ENCODE results near the gene CBLB. TPM values are rescaled to one million over a fixed set of nuclear protein-coding genes. Genes with fewer than 3 reads are reported as not detected.

The CBLB gene
- total RNA-seq, 1 donor from 2014 or later = 46.7 TPM

- H3K4me1 ChIP-seq = peaks cover 74% of the 10 kb centered on the region
- no peak overlapping the region for H3K27ac ChIP-seq (replicated peaks)
- DNase-seq = no peak
- H3K27me3 ChIP-seq (ENCODE audit: low read depth) = no peaks in the 10 kb centered on the region
- H3K36me3 ChIP-seq = peaks cover 12% of the 10 kb centered on the region
- TF ChIP-seq, protein P1, sequence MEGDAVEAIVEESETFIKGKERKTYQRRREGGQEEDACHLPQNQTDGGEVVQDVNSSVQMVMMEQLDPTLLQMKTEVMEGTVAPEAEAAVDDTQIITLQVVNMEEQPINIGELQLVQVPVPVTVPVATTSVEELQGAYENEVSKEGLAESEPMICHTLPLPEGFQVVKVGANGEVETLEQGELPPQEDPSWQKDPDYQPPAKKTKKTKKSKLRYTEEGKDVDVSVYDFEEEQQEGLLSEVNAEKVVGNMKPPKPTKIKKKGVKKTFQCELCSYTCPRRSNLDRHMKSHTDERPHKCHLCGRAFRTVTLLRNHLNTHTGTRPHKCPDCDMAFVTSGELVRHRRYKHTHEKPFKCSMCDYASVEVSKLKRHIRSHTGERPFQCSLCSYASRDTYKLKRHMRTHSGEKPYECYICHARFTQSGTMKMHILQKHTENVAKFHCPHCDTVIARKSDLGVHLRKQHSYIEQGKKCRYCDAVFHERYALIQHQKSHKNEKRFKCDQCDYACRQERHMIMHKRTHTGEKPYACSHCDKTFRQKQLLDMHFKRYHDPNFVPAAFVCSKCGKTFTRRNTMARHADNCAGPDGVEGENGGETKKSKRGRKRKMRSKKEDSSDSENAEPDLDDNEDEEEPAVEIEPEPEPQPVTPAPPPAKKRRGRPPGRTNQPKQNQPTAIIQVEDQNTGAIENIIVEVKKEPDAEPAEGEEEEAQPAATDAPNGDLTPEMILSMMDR (IDR thresholded peaks at IDR 0.05; ENCODE audit: borderline replicate concordance) = no peak
- intact Hi-C loops (cut with micrococcal nuclease) = no loop called here
- H3K4me3 ChIP-seq = no peak overlapping the region
- peaks cover under 1% of the 10 kb centered on the region for H3K9me3 ChIP-seq (replicated peaks)
Measured at GRCh38 chr3:105767776-105768175, 101.0 kb downstream of the CBLB start.

DNA sequence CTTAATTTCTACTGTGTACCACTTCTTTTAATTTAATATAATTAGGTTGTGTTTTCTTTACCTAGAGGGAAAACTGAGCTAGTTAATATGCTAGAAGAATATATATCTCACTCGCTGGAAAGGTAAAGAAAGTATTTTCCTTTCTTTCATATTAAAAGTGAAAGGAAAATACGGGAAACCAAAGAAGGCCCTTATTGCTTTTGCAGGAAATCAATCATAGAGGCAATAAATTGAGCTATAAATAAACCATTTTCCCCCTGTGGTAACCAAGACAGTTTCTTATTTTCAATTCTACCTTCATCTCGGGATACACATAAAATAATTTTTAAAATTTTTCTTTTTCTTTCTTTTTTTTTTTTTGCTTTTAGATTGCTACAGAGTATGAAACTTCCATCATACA, 101.6 kb downstream of the CBLB start:
- Histone ChIP-seq H3K27me3 (ENCODE audit: low read depth) (no peaks in the 10 kb centered on the region), H3K4me3 (no peak overlapping the region), H3K9me3 (replicated peaks) (peaks cover 6% of the 10 kb centered on the region), H3K27ac (replicated peaks) (no peak overlapping the region), H3K36me3 (peaks cover 12% of the 10 kb centered on the region), H3K4me1 (peaks cover 72% of the 10 kb centered on the region)
- no peak for DNase-seq
- intact Hi-C loops (cut with micrococcal nuclease) = no loop called here
- TF ChIP-seq, protein P1 (IDR thresholded peaks at IDR 0.05; ENCODE audit: borderline replicate concordance) = no peak

GRCh38 chr3:105765308-105765639, 103.5 kb downstream of the CBLB start:
- TF ChIP-seq, protein P1 (IDR thresholded peaks at IDR 0.05; ENCODE audit: borderline replicate concordance) = no peak
- peaks cover 21% of the 10 kb centered on the region for H3K36me3 ChIP-seq
- H3K27me3 ChIP-seq (ENCODE audit: low read depth) = no peaks in the 10 kb centered on the region
- DNase-seq = no peak
- intact Hi-C loops (cut with micrococcal nuclease) = no loop called here
- H3K4me1 ChIP-seq = peaks cover 58% of the 10 kb centered on the region
- no peak overlapping the region for H3K4me3 ChIP-seq
- H3K9me3 ChIP-seq (replicated peaks) = peaks cover 14% of the 10 kb centered on the region
- H3K27ac ChIP-seq (replicated peaks) = no peak overlapping the region

DNA sequence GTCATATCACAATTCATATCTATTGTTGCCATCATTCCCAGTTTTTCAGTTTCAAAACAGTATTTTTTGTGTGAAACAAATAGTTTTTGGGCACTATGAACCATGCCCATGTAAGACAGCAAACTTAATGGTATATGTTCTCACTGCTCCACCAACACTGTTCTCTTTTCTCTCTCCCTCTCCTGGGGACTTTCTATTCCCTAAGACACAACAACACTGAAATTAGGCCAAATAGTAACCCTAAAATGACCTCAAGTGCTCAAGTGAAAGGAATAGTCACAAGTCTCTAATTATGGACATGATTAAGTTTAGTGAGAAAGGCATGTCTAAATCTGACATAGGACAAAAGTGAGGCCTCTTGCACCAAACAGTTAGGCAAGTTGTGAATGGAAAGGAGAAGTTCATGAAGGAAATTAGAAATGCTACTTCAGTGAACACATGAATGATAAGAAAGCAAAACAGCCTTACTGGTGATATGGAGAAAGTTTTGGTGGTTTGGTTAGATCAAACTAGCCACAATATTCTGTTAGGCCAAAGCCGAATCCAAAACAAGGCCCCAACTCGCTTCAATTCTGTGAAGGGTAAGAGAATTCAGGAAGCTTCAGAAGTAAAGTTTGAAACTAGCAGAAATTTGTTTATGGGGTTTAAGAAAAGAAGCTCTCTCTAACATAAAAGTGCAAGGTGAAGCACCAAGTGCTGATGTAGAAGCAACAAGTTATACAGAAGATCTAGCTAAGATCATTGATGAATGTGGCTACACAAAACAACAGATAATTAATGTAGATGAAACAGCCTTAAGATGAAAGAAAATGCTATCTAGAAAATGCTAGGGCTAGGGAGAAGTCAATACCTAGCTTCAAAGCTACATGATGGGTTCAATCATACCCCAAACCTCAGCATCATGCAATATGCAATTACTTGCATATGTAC, 104.2 kb downstream of the CBLB start:
- Histone ChIP-seq H3K27me3 (ENCODE audit: low read depth) (no peaks in the 10 kb centered on the region), H3K36me3 (peaks cover 22% of the 10 kb centered on the region), H3K4me1 (peaks cover 55% of the 10 kb centered on the region), H3K4me3 (no peak overlapping the region), H3K27ac (replicated peaks) (peak overlapping the region; percentile 18), H3K9me3 (replicated peaks) (peaks cover 14% of the 10 kb centered on the region)
- DNase-seq = no peak
- intact Hi-C loops (cut with micrococcal nuclease) = no loop called here
- TF ChIP-seq, protein P1 (IDR thresholded peaks at IDR 0.05; ENCODE audit: borderline replicate concordance) = no peak

DNA sequence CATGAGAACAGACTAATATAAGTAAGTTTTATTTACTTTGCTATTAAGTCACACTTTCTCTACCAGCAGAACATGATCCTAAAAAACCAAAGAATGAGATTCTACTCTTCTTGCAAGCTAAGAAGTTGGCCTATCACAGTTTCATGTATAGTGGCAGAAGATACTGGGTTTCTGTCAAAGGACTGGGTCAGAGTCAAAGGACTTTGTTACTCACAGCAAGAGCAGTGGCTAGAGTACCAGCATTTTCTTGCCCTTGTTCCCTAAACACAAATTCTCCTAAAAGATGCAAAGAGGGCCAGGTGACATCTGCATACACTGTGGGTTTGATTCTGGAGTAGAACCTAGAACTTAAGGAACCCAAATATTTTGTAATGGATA, 105.2 kb downstream of the CBLB start:
- Histone ChIP-seq H3K27ac (replicated peaks) (no peak overlapping the region), H3K4me1 (peaks cover 60% of the 10 kb centered on the region), H3K9me3 (replicated peaks) (peaks cover 14% of the 10 kb centered on the region), H3K27me3 (ENCODE audit: low read depth) (no peaks in the 10 kb centered on the region), H3K36me3 (peaks cover 32% of the 10 kb centered on the region), H3K4me3 (no peak overlapping the region)
- no peak for DNase-seq
- intact Hi-C loops (cut with micrococcal nuclease) = no loop called here
- TF ChIP-seq, protein P1 (IDR thresholded peaks at IDR 0.05; ENCODE audit: borderline replicate concordance) = no peak
